C4-2B (cell line): ENCODE results near the gene TRAF1.

ENCODE experiments used
- ZFX ChIP-seq: fragments of 450-650 bp; IDR thresholded peaks from 2 replicates; pipeline ENCODE4 v1.6.1; 2017
- TF ChIP-seq, protein P1 (sequence below): fragments of 450-650 bp; conservative IDR thresholded peaks from 2 replicates; pipeline ENCODE4 v1.5.1; 2017; ENCODE audit warnings: mild to moderate bottlenecking

DNA sequence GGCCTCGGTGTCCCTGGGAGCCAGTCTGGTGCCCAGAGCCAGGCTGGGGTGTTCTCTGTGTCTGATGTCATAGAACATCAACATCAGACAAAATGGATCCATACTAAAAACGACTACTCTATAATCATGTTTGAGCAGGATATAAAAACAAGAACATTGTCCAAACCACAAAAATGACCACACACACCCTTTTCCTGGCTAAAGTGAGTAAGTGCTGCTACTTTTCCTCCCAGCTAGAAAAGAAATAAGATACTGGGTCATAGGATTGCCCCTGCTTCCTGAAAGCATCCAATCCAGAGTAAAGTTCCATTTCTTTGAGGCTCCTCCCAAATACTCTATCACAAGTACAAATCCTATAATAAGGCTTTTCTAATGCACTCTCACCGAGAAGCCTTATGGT, 19.7 kb upstream of the TRAF1 start:
- TF ChIP-seq, protein P1, sequence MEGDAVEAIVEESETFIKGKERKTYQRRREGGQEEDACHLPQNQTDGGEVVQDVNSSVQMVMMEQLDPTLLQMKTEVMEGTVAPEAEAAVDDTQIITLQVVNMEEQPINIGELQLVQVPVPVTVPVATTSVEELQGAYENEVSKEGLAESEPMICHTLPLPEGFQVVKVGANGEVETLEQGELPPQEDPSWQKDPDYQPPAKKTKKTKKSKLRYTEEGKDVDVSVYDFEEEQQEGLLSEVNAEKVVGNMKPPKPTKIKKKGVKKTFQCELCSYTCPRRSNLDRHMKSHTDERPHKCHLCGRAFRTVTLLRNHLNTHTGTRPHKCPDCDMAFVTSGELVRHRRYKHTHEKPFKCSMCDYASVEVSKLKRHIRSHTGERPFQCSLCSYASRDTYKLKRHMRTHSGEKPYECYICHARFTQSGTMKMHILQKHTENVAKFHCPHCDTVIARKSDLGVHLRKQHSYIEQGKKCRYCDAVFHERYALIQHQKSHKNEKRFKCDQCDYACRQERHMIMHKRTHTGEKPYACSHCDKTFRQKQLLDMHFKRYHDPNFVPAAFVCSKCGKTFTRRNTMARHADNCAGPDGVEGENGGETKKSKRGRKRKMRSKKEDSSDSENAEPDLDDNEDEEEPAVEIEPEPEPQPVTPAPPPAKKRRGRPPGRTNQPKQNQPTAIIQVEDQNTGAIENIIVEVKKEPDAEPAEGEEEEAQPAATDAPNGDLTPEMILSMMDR, result no peak
- TF ChIP-seq ZFX, result no peak
